Mononuclear cell (primary cell): ENCODE results near the gene DPM3. TPM values are rescaled to one million over a fixed set of nuclear protein-coding genes. Genes with fewer than 3 reads are reported as not detected.
"Not testable (repeated sequence)": the region's sequence is repeated elsewhere in the genome, so short reads cannot be mapped to it uniquely, and the experiment has no call there.

Source experiments
- H3K27me3 ChIP-seq: 2 replicates; pipeline ENCODE4 v1.6.0; 2011; ENCODE audit warnings: low read length, control low read depth; ENCODE audit not compliant: insufficient read depth
- H3K4me1 ChIP-seq: 2 replicates; pipeline ENCODE4 v1.5.1; 2011; ENCODE audit warnings: mild to moderate bottlenecking, low read length, control low read depth; ENCODE audit not compliant: insufficient read depth
- H3K4me3 ChIP-seq: 2 replicates; pipeline ENCODE4 v1.5.1; 2011; ENCODE audit warnings: mild to moderate bottlenecking, low read length, moderate library complexity
- H3K9me3 ChIP-seq: 2 replicates; pipeline ENCODE4 v1.5.1; 2011; ENCODE audit warnings: low read depth, mild to moderate bottlenecking, control low read depth, low read length
- total RNA-seq: library from RNA; depleted of rRNA; stranded (reverse); fragments of >200 nt; gene quantifications from one replicate; pipeline ENCODE4 v1.2.3, GENCODE V29; 2012

DPM3 gene
- total RNA-seq, 1 donor = 14.0 TPM

GRCh38 chr1:155169541-155169940 is 29.2 kb upstream of the DPM3 start:
- H3K4me1 ChIP-seq = peaks cover 38% of the 10 kb centered on the region
- H3K4me3 ChIP-seq = no peak overlapping the region
- no peaks in the 10 kb centered on the region for H3K27me3 ChIP-seq
- no peaks in the 10 kb centered on the region for H3K9me3 ChIP-seq

GRCh38 chr1:155168456-155169210 is 28.3 kb upstream of the DPM3 start:
- Histone ChIP-seq H3K9me3 (no peaks in the 10 kb centered on the region), H3K4me3 (no peak overlapping the region), H3K27me3 (no peaks in the 10 kb centered on the region), H3K4me1 (peaks cover 29% of the 10 kb centered on the region)

- not testable (repeated sequence) for H3K4me3 ChIP-seq, H3K27me3 ChIP-seq, H3K9me3 ChIP-seq
- peaks cover 25% of the 10 kb centered on the region for H3K4me1 ChIP-seq
Measured at GRCh38 chr1:155168105-155168445, 27.7 kb upstream of the DPM3 start.

- H3K4me3 ChIP-seq = no peak overlapping the region
- H3K9me3 ChIP-seq = no peaks in the 10 kb centered on the region
- peaks cover 21% of the 10 kb centered on the region for H3K4me1 ChIP-seq
- H3K27me3 ChIP-seq = no peaks in the 10 kb centered on the region
Measured at GRCh38 chr1:155167166-155168104, 27.1 kb upstream of the DPM3 start.

GRCh38 chr1:155166471-155167165 is 26.3 kb upstream of the DPM3 start:
- no peaks in the 10 kb centered on the region for H3K9me3 ChIP-seq
- H3K27me3 ChIP-seq = no peaks in the 10 kb centered on the region
- H3K4me1 ChIP-seq = peaks cover 15% of the 10 kb centered on the region
- no peak overlapping the region for H3K4me3 ChIP-seq

GRCh38 chr1:155166051-155166470 is 25.7 kb upstream of the DPM3 start:
- no peaks in the 10 kb centered on the region for H3K27me3 ChIP-seq
- peaks cover 15% of the 10 kb centered on the region for H3K4me1 ChIP-seq
- no peak overlapping the region for H3K4me3 ChIP-seq
- no peaks in the 10 kb centered on the region for H3K9me3 ChIP-seq

GRCh38 chr1:155164625-155165024 is 24.3 kb upstream of the DPM3 start:
- H3K4me1 ChIP-seq = peaks cover 15% of the 10 kb centered on the region
- not testable (repeated sequence) for H3K27me3 ChIP-seq, H3K4me3 ChIP-seq

GRCh38 chr1:155163785-155164184 is 23.5 kb upstream of the DPM3 start:
- H3K4me1 ChIP-seq = peaks cover 15% of the 10 kb centered on the region
- not testable (repeated sequence) for H3K27me3 ChIP-seq, H3K4me3 ChIP-seq, H3K9me3 ChIP-seq

More at GRCh38 chr1:155164625-155165024, 24.3 kb upstream of the DPM3 start:
- not testable (repeated sequence) for H3K9me3 ChIP-seq

- peaks cover 12% of the 10 kb centered on the region for H3K4me1 ChIP-seq
- not testable (repeated sequence) for H3K4me3 ChIP-seq, H3K27me3 ChIP-seq, H3K9me3 ChIP-seq
Measured at GRCh38 chr1:155162631-155163030, 22.3 kb upstream of the DPM3 start.

- no peaks in the 10 kb centered on the region for H3K9me3 ChIP-seq
- no peak overlapping the region for H3K4me3 ChIP-seq
- H3K4me1 ChIP-seq = no peaks in the 10 kb centered on the region
- no peaks in the 10 kb centered on the region for H3K27me3 ChIP-seq
Measured at GRCh38 chr1:155160128-155160527, 19.8 kb upstream of the DPM3 start.

GRCh38 chr1:155158991-155159390 is 18.7 kb upstream of the DPM3 start:
- no peak overlapping the region for H3K4me3 ChIP-seq
- no peaks in the 10 kb centered on the region for H3K27me3 ChIP-seq
- no peaks in the 10 kb centered on the region for H3K9me3 ChIP-seq
- H3K4me1 ChIP-seq = no peaks in the 10 kb centered on the region

- H3K27me3 ChIP-seq, H3K4me1 ChIP-seq, H3K9me3 ChIP-seq, H3K4me3 ChIP-seq: not testable (repeated sequence)
Measured at GRCh38 chr1:155155996-155156643, 15.8 kb upstream of the DPM3 start.

- Histone ChIP-seq H3K27me3 (no peaks in the 10 kb centered on the region), H3K4me3 (no peak overlapping the region), H3K4me1 (peaks cover 2% of the 10 kb centered on the region), H3K9me3 (no peaks in the 10 kb centered on the region)
Measured at GRCh38 chr1:155145491-155145890, 5.2 kb upstream of the DPM3 start.

- Histone ChIP-seq H3K9me3 (no peaks in the 10 kb centered on the region), H3K27me3 (no peaks in the 10 kb centered on the region), H3K4me1 (peaks cover 26% of the 10 kb centered on the region), H3K4me3 (no peak overlapping the region)
Measured at GRCh38 chr1:155141749-155142148, 1.4 kb upstream of the DPM3 start.

GRCh38 chr1:155140630-155140953 is 261 bp upstream of the DPM3 start:
- Histone ChIP-seq H3K4me3 (peak overlapping the region; percentile 87), H3K27me3 (no peaks in the 10 kb centered on the region), H3K4me1 (peaks cover 28% of the 10 kb centered on the region), H3K9me3 (no peaks in the 10 kb centered on the region)
